ENCODE results near the gene CTU2.

GRCh38 chr16:88684569-88685155 lies 21.6 kb upstream of the CTU2 start:
- TF ChIP-seq CTCF (IDR thresholded peaks at IDR 0.05) (no peak), ETV6 (CRISPR knock-in tag; IDR thresholded peaks at IDR 0.05) (no peak), TCF7 (CRISPR knock-in tag; IDR thresholded peaks at IDR 0.05; ENCODE audit: low read depth) (no peak), ZNF416 (CRISPR knock-in tag; IDR thresholded peaks at IDR 0.05) (no peak), CREM (CRISPR knock-in tag; IDR thresholded peaks at IDR 0.05) (no peak), NFE2L1 (CRISPR knock-in tag; IDR thresholded peaks at IDR 0.05) (no peak)
